HepG2 (cell line): ENCODE data around the gene PCYT2. TPM values are rescaled to one million over a fixed set of nuclear protein-coding genes. Genes with fewer than 3 reads are reported as not detected.
A peak's percentile ranks its signal among the peaks of the same experiment; 100 is the strongest.

ENCODE experiments used
- AGO2 ChIP-seq: fragments of 200-400 bp; formaldehyde crosslinking; optimal IDR thresholded peaks from 2 replicates; pipeline ENCODE3; 2017; ENCODE audit warnings: mild to moderate bottlenecking, low read depth, low read length, moderate library complexity
- HOXA5 ChIP-seq: sonication (generic); formaldehyde crosslinking; IDR thresholded peaks from 2 replicates; pipeline ENCODE4 v1.4.0; 2020; ENCODE audit warnings: missing genetic modification reagents
- POGZ ChIP-seq: sonication (generic); formaldehyde crosslinking; IDR thresholded peaks from 2 replicates; pipeline ENCODE4 v1.4.0; 2020; ENCODE audit warnings: mild to moderate bottlenecking, missing genetic modification reagents
- POLR2G ChIP-seq: fragments of 200-400 bp; formaldehyde crosslinking; IDR thresholded peaks from 2 replicates; pipeline ENCODE4 v1.6.1; 2018; ENCODE audit warnings: mild to moderate bottlenecking, low read depth, low read length, moderate library complexity
- SRF ChIP-seq: IDR thresholded peaks from 2 replicates; pipeline ENCODE4 v1.6.1; 2011; ENCODE audit warnings: mild to moderate bottlenecking, low read depth, low read length, moderate library complexity
- polyA plus RNA-seq, 8 experiments: library from polyadenylated mRNA; depleted of rRNA in 3 of 8; stranded (reverse) in 7 of 8; unstranded in 1 of 8; fragments of >200 nt; fragmentation: Illumina TruSeq in 4 of 8; extraction: Trizol in 4 of 8; gene quantifications; 2 replicates each; pipeline versions ENCODE4 v1.2.1 to v1.2.3, GENCODE V29; 2011 to 2016; ENCODE audit warnings: low read depth in 4 of 8, missing spikeins in 1 of 8, mixed read lengths in 1 of 8; ENCODE audit not compliant: insufficient read depth in 1 of 8
- total RNA-seq, 5 experiments: library from RNA; depleted of rRNA; stranded (reverse); fragments of >200 nt; fragmentation: Illumina TruSeq; extraction: Trizol; gene quantifications; 2 replicates each; pipeline ENCODE4 v1.2.3, GENCODE V29; 2016; ENCODE audit warnings: low read depth in 1 of 5
- TF ChIP-seq, protein P1 (sequence below): sonication (generic); formaldehyde crosslinking; IDR thresholded peaks from 2 replicates; pipeline ENCODE4 v1.4.0; 2020; ENCODE audit warnings: missing genetic modification reagents
- TF ChIP-seq, protein P2 (sequence below): IDR thresholded peaks from 2 replicates; pipeline ENCODE4 v1.6.1; 2018; ENCODE audit warnings: missing genetic modification reagents
- TF ChIP-seq, protein P3 (sequence below): sonication (generic); formaldehyde crosslinking; IDR thresholded peaks from 2 replicates; pipeline ENCODE4 v1.5.0; 2020; ENCODE audit warnings: missing genetic modification reagents
- TF ChIP-seq, protein P4 (sequence below): IDR thresholded peaks from 2 replicates; pipeline ENCODE4 v1.6.1; 2016; ENCODE audit warnings: low read depth
- TF ChIP-seq, protein P5 (sequence below): IDR thresholded peaks from 2 replicates; pipeline ENCODE4 v1.6.1; 2012; ENCODE audit warnings: low read depth, low read length, improper control_type of control experiment
- TF ChIP-seq, protein P6 (sequence below): IDR thresholded peaks from 2 replicates; pipeline ENCODE4 v1.6.1; 2012; ENCODE audit warnings: inconsistent platforms
- TF ChIP-seq, protein P7 (sequence below): sonication (generic); formaldehyde crosslinking; IDR thresholded peaks from 2 replicates; pipeline ENCODE4 v1.4.0; 2020; ENCODE audit warnings: missing genetic modification reagents

Gene PCYT2
- total and polyA plus RNA-seq, 2 of the 13 experiments (the other 11 are each of a cell fraction or from before 2014, with no cell fraction given): 147 to 297 TPM

DNA sequence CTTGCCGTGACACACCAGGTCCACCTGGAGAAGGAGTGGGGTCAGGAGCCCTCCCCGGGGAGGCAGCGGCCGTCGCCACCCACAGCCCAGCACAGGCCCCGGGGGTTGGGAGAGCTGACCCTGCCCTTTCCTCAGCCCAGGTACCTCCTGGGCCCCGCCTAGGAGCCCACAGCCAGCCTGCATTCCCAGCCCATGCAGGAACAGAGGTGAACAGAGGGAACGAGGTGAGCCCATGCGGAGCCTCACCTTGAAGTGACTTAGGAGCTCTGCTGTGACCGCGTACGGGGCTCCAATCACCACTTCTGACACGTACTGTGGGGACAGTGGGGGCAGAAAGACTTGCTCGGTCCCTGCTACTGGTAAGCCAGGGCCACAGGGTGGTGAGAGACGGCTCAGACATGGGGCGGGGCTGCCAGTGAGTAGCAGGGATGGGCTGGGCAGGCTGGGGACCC lies 5.7 kb downstream of the PCYT2 start (continued):
- TF ChIP-seq, protein P1, sequence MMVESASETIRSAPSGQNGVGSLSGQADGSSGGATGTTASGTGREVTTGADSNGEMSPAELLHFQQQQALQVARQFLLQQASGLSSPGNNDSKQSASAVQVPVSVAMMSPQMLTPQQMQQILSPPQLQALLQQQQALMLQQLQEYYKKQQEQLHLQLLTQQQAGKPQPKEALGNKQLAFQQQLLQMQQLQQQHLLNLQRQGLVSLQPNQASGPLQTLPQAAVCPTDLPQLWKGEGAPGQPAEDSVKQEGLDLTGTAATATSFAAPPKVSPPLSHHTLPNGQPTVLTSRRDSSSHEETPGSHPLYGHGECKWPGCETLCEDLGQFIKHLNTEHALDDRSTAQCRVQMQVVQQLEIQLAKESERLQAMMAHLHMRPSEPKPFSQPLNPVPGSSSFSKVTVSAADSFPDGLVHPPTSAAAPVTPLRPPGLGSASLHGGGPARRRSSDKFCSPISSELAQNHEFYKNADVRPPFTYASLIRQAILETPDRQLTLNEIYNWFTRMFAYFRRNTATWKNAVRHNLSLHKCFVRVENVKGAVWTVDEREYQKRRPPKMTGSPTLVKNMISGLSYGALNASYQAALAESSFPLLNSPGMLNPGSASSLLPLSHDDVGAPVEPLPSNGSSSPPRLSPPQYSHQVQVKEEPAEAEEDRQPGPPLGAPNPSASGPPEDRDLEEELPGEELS (CRISPR knock-in tag): no peak
- TF ChIP-seq, protein P2, sequence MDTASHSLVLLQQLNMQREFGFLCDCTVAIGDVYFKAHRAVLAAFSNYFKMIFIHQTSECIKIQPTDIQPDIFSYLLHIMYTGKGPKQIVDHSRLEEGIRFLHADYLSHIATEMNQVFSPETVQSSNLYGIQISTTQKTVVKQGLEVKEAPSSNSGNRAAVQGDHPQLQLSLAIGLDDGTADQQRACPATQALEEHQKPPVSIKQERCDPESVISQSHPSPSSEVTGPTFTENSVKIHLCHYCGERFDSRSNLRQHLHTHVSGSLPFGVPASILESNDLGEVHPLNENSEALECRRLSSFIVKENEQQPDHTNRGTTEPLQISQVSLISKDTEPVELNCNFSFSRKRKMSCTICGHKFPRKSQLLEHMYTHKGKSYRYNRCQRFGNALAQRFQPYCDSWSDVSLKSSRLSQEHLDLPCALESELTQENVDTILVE (CRISPR knock-in tag): no peak
- TF ChIP-seq POLR2G (peak; percentile 19; the same call in 1 of the 2 replicates), SRF (no peak), HOXA5 (CRISPR knock-in tag) (no peak), POGZ (CRISPR knock-in tag) (no peak), AGO2 (peak; percentile 7)
- TF ChIP-seq, protein P3, sequence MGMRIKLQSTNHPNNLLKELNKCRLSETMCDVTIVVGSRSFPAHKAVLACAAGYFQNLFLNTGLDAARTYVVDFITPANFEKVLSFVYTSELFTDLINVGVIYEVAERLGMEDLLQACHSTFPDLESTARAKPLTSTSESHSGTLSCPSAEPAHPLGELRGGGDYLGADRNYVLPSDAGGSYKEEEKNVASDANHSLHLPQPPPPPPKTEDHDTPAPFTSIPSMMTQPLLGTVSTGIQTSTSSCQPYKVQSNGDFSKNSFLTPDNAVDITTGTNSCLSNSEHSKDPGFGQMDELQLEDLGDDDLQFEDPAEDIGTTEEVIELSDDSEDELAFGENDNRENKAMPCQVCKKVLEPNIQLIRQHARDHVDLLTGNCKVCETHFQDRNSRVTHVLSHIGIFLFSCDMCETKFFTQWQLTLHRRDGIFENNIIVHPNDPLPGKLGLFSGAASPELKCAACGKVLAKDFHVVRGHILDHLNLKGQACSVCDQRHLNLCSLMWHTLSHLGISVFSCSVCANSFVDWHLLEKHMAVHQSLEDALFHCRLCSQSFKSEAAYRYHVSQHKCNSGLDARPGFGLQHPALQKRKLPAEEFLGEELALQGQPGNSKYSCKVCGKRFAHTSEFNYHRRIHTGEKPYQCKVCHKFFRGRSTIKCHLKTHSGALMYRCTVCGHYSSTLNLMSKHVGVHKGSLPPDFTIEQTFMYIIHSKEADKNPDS (CRISPR knock-in tag): no peak
- TF ChIP-seq, protein P4, sequence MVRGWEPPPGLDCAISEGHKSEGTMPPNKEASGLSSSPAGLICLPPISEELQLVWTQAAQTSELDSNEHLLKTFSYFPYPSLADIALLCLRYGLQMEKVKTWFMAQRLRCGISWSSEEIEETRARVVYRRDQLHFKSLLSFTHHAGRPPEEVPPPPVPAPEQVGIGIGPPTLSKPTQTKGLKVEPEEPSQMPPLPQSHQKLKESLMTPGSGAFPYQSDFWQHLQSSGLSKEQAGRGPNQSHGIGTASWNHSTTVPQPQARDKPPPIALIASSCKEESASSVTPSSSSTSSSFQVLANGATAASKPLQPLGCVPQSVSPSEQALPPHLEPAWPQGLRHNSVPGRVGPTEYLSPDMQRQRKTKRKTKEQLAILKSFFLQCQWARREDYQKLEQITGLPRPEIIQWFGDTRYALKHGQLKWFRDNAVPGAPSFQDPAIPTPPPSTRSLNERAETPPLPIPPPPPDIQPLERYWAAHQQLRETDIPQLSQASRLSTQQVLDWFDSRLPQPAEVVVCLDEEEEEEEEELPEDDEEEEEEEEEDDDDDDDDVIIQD (CRISPR knock-in tag): no peak
- TF ChIP-seq, protein P5, sequence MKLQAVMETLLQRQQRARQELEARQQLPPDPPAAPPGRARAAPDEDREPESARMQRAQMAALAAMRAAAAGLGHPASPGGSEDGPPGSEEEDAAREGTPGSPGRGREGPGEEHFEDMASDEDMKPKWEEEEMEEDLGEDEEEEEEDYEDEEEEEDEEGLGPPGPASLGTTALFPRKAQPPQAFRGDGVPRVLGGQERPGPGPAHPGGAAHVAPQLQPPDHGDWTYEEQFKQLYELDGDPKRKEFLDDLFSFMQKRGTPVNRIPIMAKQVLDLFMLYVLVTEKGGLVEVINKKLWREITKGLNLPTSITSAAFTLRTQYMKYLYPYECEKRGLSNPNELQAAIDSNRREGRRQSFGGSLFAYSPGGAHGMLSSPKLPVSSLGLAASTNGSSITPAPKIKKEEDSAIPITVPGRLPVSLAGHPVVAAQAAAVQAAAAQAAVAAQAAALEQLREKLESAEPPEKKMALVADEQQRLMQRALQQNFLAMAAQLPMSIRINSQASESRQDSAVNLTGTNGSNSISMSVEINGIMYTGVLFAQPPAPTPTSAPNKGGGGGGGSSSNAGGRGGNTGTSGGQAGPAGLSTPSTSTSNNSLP: no peak
- TF ChIP-seq, protein P6, sequence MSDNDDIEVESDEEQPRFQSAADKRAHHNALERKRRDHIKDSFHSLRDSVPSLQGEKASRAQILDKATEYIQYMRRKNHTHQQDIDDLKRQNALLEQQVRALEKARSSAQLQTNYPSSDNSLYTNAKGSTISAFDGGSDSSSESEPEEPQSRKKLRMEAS: peak; percentile 11; the same call in 1 of the 2 replicates
- TF ChIP-seq, protein P7, sequence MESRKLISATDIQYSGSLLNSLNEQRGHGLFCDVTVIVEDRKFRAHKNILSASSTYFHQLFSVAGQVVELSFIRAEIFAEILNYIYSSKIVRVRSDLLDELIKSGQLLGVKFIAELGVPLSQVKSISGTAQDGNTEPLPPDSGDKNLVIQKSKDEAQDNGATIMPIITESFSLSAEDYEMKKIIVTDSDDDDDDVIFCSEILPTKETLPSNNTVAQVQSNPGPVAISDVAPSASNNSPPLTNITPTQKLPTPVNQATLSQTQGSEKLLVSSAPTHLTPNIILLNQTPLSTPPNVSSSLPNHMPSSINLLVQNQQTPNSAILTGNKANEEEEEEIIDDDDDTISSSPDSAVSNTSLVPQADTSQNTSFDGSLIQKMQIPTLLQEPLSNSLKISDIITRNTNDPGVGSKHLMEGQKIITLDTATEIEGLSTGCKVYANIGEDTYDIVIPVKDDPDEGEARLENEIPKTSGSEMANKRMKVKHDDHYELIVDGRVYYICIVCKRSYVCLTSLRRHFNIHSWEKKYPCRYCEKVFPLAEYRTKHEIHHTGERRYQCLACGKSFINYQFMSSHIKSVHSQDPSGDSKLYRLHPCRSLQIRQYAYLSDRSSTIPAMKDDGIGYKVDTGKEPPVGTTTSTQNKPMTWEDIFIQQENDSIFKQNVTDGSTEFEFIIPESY (CRISPR knock-in tag): peak; percentile 55; the same call in 1 of the 2 replicates
